Mesothelial cell of epicardium (in vitro differentiated cells): ENCODE data around the gene EFCAB13. TPM values are rescaled to one million over a fixed set of nuclear protein-coding genes. Genes with fewer than 3 reads are reported as not detected.

Source experiments
- DNase-seq, 2 experiments: peaks; one replicate each; pipeline ENCODE4 v3.0.0; 2021; ENCODE audit warnings: low spot score in 2 of 2; ENCODE audit not compliant: unreplicated experiment in 2 of 2
- H3K27ac Mint-ChIP-seq: 2 replicates; pipeline ENCODE4 v1.8.0; 2021; ENCODE audit warnings: mixed read lengths
- H3K27me3 Mint-ChIP-seq: 2 replicates; pipeline ENCODE4 v1.8.0; 2021; ENCODE audit warnings: low read depth, mixed read lengths
- H3K36me3 Mint-ChIP-seq: 2 replicates; pipeline ENCODE4 v1.8.0; 2021; ENCODE audit warnings: mixed read lengths
- H3K4me1 Mint-ChIP-seq: 2 replicates; pipeline ENCODE4 v1.8.0; 2021; ENCODE audit warnings: mixed read lengths
- H3K4me3 Mint-ChIP-seq: 2 replicates; pipeline ENCODE4 v1.8.0; 2021; ENCODE audit warnings: mild to moderate bottlenecking, moderate library complexity, mixed read lengths
- H3K9me3 Mint-ChIP-seq: 2 replicates; pipeline ENCODE4 v1.8.0; 2021; ENCODE audit warnings: mixed read lengths
- CTCF ChIP-seq: fragments of 200-600 bp; sonication (generic); IDR thresholded peaks from one replicate; pipeline ENCODE4 v1.5.0; 2021; ENCODE audit warnings: antibody characterized with exemption; ENCODE audit not compliant: unreplicated experiment
- total RNA-seq: library from RNA; stranded (reverse); gene quantifications from 3 replicates; pipeline ENCODE4 v1.2.1, GENCODE V29; 2021

Gene EFCAB13
- total RNA-seq, 1 donor from 2014 or later = 4.8 TPM

DNA sequence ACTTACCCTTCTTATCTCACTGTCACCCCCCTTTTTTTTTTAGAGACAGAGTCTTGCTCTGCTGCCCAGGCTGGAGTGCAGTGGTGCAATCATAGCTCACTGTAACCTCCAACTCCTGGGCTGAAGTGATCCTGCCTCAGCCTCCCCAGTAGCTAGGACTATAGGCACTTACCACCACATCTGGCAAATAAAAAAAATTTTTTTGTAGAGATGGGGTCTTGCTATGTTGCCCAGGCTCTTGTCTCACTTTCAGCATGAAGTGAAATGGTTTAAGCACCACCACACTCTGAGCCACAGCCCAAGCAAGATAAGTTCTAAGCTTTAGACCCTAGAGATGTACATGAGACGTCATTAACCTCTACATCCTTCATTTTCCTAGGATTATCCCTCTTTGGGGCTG lies 34.5 kb upstream of the EFCAB13 start:
- H3K4me1 Mint-ChIP-seq = peaks cover 2% of the 10 kb centered on the region
- no peaks in the 10 kb centered on the region for H3K36me3 Mint-ChIP-seq
- H3K27me3 Mint-ChIP-seq = peaks cover 2% of the 10 kb centered on the region
- no peak for DNase-seq
- H3K27ac Mint-ChIP-seq = no peak overlapping the region
- H3K4me3 Mint-ChIP-seq = no peak overlapping the region
- H3K9me3 Mint-ChIP-seq = no peaks in the 10 kb centered on the region
- no peak for TF ChIP-seq CTCF

DNA sequence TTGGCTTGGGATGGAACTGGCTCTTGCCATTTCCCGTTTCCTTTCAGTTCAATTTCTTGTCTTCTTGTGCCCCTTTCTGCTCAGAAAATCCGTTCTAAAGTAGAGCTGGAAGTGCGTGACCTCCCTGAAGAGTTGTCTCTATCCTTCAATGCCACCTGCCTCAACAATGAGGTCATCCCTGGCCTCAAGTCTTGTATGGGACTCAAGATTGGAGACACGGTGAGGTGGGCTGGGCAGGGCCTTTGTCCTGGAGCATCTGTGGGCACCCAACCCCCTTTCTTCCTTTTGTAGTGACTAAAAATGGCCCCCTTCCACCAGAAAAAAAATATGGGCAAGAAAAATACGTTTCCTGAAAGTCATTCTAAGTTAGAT lies 32.9 kb upstream of the EFCAB13 start:
- no peaks in the 10 kb centered on the region for H3K27me3 Mint-ChIP-seq

DNA sequence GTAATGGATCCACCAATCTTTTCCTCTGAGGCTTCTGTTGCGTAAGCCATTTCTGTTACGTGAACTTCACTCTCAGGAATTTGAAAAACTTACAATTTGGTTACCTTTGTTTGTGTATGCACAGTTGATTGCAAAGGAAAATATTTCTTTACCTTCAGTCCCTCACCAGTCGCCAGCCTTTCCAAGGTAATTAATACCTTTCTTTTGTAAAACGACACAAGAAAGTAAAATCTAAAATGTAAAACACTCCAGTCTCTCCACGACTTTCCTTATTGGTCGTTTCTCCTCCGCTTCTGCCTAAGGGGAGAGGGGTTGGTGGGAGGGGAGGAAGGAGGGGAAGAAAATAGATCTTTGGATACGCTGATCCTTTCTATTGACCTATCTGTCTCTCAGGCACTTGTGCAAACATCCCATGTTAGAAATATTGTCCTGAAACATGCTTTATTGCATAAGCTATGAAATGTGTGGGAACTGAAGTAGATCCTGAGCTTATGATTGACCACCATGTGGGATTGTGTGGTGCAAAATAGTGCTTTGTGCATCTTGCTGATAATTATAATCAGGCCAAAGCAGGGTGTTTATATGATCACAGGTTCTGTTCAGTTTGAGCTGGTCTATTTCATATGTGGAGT lies 32.4 kb upstream of the EFCAB13 start:
- Mint-ChIP-seq H3K27ac (no peak overlapping the region), H3K4me3 (no peak overlapping the region), H3K4me1 (peaks cover 7% of the 10 kb centered on the region), H3K9me3 (no peaks in the 10 kb centered on the region), H3K27me3 (no peaks in the 10 kb centered on the region), H3K36me3 (no peaks in the 10 kb centered on the region)
- no peak for TF ChIP-seq CTCF
- no peak for DNase-seq

More for the DNA sequence above, 32.9 kb upstream of the EFCAB13 start:
- Mint-ChIP-seq H3K36me3 (no peaks in the 10 kb centered on the region), H3K9me3 (no peaks in the 10 kb centered on the region), H3K4me3 (no peak overlapping the region), H3K27ac (no peak overlapping the region), H3K4me1 (peaks cover 7% of the 10 kb centered on the region)
- no peak for DNase-seq
- TF ChIP-seq CTCF = no peak

DNA sequence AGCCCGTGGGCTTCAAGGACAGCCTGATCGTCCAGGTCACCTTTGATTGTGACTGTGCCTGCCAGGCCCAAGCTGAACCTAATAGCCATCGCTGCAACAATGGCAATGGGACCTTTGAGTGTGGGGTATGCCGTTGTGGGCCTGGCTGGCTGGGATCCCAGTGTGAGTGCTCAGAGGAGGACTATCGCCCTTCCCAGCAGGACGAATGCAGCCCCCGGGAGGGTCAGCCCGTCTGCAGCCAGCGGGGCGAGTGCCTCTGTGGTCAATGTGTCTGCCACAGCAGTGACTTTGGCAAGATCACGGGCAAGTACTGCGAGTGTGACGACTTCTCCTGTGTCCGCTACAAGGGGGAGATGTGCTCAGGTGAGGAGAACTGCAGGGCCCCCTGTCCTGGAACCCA lies 31.5 kb upstream of the EFCAB13 start:
- Mint-ChIP-seq H3K27ac (no peak overlapping the region), H3K36me3 (no peaks in the 10 kb centered on the region), H3K9me3 (no peaks in the 10 kb centered on the region), H3K4me1 (peaks cover 7% of the 10 kb centered on the region), H3K27me3 (no peaks in the 10 kb centered on the region), H3K4me3 (no peak overlapping the region)
- no peak for DNase-seq
- TF ChIP-seq CTCF = no peak

DNA sequence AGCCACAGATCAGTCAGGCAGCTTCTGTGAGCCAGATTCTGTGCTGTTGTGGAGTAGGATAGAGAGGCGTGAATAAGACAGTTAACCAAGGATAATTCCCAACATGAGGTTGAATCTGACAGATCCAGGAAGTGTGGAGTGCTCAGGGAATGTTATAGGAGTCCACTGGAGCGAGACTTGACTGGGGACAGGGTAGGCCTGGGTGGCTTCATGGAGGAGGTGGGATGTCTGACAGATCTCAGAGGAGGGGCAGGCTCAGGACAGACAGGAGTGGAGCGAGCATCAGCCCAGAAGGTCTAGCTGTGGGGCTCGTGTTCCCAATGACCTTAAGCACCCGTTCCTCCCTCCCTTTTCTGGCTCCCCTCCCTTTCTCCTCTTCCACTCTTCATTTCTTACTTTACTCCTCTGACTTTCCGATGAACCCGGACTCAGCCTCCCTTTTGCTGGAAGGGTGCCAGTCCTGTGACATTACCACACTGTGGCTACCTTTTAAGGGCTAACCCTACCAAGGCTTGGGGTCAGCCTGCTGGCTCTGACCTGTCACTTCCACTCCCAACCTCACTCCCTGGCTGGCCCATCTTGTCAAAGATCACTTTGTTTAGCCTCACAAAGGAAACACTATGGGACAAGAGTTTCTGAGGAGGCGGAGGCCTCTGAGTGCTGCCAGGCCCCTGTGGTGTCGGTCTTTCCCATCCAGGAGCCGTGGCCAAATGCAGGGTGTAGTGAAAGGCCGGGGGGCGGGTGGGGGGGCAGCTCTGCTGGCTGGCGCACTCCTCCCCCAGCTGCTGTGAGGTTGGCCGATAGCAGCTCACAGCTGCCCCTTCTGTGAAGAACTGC lies 28.5 kb upstream of the EFCAB13 start:
- Mint-ChIP-seq H3K27ac (no peak overlapping the region), H3K9me3 (no peaks in the 10 kb centered on the region), H3K27me3 (no peaks in the 10 kb centered on the region), H3K36me3 (no peaks in the 10 kb centered on the region), H3K4me3 (no peak overlapping the region), H3K4me1 (peaks cover 7% of the 10 kb centered on the region)
- DNase-seq = no peak
- no peak for TF ChIP-seq CTCF
